ENCODE data around the gene HOXC6. TPM values are rescaled to one million over a fixed set of nuclear protein-coding genes. Genes with fewer than 3 reads are reported as not detected.

The HOXC6 gene
- total RNA-seq, 1 experiment from 2014 or later, result 7.1 TPM

DNA sequence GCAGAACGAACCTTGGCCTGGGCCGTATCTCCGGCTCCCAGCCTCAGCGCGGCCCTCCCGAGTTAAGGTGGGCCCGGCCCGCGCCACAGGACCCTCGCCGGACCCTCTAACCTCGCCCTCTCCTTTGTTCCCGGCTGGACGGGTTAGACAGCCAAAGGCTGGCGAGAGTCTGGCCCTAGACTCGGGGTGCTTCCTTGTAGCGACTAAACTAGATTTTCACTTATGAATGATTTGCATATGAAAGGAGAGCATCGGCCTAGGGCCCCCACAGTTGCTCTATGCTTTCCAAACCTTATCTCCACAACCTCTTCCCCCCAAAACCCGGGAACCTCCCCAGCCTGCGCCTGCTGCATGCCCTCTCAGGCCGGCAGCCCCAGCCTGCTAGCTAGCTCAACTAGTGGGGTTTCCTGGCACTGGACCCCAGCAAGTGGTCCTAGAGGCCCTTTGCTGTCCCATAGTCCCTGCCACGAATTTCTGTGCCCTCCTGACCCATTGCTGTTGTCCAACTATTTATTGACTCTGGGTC lies 6.6 kb downstream of the HOXC6 start:
- H3K9me3 Mint-ChIP-seq (ENCODE audit: unreplicated experiment), result no peaks in the 10 kb centered on the region
- no peaks in the 10 kb centered on the region for H3K27me3 Mint-ChIP-seq (ENCODE audit: insufficient read depth, unreplicated experiment)
- CTCF ChIA-PET, result interaction anchor here (0.5 to 1.9 kb wide), 9 partner anchors 89 to 340 kb away, joined by 3 to 8 read pairs (median 4); no protein-coding TSS in a partner anchor
- H3K4me1 Mint-ChIP-seq (ENCODE audit: insufficient read depth, unreplicated experiment), result peaks cover 11% of the 10 kb centered on the region
- intact Hi-C loops (cut with micrococcal nuclease), result no loop called here
- BruUV-seq (replicated peaks), result no TSS peak
- H3K36me3 Mint-ChIP-seq (ENCODE audit: insufficient read depth, unreplicated experiment), result peaks cover 11% of the 10 kb centered on the region
- TF ChIP-seq, protein P1, sequence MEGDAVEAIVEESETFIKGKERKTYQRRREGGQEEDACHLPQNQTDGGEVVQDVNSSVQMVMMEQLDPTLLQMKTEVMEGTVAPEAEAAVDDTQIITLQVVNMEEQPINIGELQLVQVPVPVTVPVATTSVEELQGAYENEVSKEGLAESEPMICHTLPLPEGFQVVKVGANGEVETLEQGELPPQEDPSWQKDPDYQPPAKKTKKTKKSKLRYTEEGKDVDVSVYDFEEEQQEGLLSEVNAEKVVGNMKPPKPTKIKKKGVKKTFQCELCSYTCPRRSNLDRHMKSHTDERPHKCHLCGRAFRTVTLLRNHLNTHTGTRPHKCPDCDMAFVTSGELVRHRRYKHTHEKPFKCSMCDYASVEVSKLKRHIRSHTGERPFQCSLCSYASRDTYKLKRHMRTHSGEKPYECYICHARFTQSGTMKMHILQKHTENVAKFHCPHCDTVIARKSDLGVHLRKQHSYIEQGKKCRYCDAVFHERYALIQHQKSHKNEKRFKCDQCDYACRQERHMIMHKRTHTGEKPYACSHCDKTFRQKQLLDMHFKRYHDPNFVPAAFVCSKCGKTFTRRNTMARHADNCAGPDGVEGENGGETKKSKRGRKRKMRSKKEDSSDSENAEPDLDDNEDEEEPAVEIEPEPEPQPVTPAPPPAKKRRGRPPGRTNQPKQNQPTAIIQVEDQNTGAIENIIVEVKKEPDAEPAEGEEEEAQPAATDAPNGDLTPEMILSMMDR (IDR thresholded peaks at IDR 0.05; ENCODE audit: unreplicated experiment), result no peak
- DNase-seq (ENCODE audit: unreplicated experiment), result no peak
- peak overlapping the region; percentile 7 for H3K4me3 Mint-ChIP-seq (ENCODE audit: unreplicated experiment)
- POLR2A ChIA-PET, result no interaction called here
- no peak overlapping the region for H3K27ac Mint-ChIP-seq (ENCODE audit: low read depth, unreplicated experiment)

DNA sequence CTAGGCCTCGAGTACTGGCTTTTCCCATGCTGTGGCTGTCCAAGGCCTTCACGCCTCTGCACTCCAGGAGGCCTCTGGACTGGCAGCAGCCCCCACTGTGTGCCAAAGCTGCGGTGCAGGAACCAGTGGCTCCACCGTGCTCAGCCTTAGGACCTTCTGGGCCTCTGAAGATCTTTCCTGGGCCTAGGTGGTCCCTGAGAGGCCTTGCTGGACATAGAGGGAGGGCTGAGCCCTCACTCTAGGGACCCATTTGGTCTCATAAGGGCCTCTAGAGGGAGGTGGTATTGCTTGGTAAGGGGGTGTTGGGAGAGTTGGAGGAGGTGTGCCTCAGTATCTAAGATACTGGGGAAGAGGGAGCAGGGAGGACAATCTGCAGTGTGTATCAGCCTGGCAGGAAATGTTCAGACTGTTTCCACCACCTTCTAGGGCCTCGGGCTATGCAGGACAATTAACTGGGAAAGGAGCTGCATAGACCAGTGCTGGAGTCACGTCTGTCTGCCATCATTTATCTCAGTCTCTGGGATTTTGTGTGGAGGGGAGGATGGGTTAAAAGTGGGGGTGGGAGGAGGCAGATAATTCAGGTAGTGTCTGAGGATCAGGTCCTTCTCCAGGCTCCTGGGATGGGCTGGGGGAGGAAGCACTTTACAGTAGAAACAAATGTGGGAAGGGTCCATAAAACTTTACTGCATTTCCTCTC lies 7.5 kb downstream of the HOXC6 start:
- ChIA-PET POLR2A (interaction anchor here (0.9 to 1.1 kb wide), 3 partner anchors 14 to 27 kb away, joined by 3 read pairs; partner anchors contain the start of gene HOXC8), CTCF (interaction anchor here (0.6 to 1.9 kb wide), 6 partner anchors 90 to 325 kb away, joined by 3 to 8 read pairs (median 4); no protein-coding TSS in a partner anchor)
- no peaks in the 10 kb centered on the region for H3K27me3 Mint-ChIP-seq (ENCODE audit: insufficient read depth, unreplicated experiment)
- intact Hi-C loops (cut with micrococcal nuclease), result no loop called here
- peaks cover 5% of the 10 kb centered on the region for H3K36me3 Mint-ChIP-seq (ENCODE audit: insufficient read depth, unreplicated experiment)
- H3K9me3 Mint-ChIP-seq (ENCODE audit: unreplicated experiment), result no peaks in the 10 kb centered on the region
- H3K4me1 Mint-ChIP-seq (ENCODE audit: insufficient read depth, unreplicated experiment), result peaks cover 11% of the 10 kb centered on the region
- TF ChIP-seq, protein P1 (IDR thresholded peaks at IDR 0.05; ENCODE audit: unreplicated experiment), result no peak
- no TSS peak for BruUV-seq (replicated peaks)
- no peak overlapping the region for H3K4me3 Mint-ChIP-seq (ENCODE audit: unreplicated experiment)
- no peak overlapping the region for H3K27ac Mint-ChIP-seq (ENCODE audit: low read depth, unreplicated experiment)
- no peak for DNase-seq (ENCODE audit: unreplicated experiment)

DNA sequence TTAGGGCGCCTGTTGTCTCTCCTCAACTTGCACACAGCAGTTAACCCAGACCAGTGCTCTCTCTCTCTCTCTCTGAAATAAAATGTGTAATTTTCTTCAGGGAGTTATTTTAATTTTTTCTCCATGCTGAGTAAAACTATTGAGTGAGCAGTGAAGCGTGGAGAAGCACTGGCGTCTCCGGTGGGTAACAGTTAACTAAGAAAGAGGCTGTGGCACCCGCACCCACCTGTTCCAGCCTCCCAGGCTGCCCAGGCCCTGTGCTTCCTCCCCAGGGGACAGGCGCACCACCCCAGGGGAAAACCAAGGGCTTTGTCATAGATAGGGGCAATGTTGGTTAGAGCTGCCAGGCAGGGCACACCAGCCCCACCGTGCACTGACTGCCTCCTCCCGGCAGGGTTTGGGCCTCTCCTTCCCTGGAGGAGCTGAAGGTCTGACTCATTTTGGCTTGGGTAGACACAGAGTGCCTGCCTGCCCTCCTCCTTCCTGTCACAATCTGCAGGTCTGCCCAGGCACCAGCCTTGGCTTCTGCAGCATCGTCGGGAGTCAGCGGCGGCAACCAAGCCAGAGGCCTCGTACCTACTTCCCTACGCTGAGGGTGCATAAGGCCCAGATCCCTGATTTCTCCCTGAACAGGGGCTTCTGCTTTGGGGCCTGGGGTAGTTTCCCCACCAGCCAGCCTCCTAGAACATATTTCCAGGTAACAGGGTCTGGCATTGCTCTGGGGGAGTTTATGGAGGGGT lies 8.6 kb downstream of the HOXC6 start:
- TF ChIP-seq, protein P1 (IDR thresholded peaks at IDR 0.05; ENCODE audit: unreplicated experiment), result peak; percentile 25
- BruUV-seq (replicated peaks), result no TSS peak
- H3K9me3 Mint-ChIP-seq (ENCODE audit: unreplicated experiment), result no peaks in the 10 kb centered on the region
- no peaks in the 10 kb centered on the region for H3K27me3 Mint-ChIP-seq (ENCODE audit: insufficient read depth, unreplicated experiment)
- H3K4me3 Mint-ChIP-seq (ENCODE audit: unreplicated experiment), result no peak overlapping the region
- POLR2A ChIA-PET, result interaction anchor here (1.1 kb wide), 1 partner anchor 15 kb away, joined by 3 read pairs; no protein-coding TSS in a partner anchor
- DNase-seq (ENCODE audit: unreplicated experiment), result peak; percentile 79
- peaks cover 11% of the 10 kb centered on the region for H3K4me1 Mint-ChIP-seq (ENCODE audit: insufficient read depth, unreplicated experiment)
- H3K36me3 Mint-ChIP-seq (ENCODE audit: insufficient read depth, unreplicated experiment), result no peaks in the 10 kb centered on the region
- CTCF ChIA-PET, result interaction anchor here (0.6 to 1.9 kb wide), 5 partner anchors 88 to 214 kb away, joined by 3 to 8 read pairs (median 3); no protein-coding TSS in a partner anchor
- intact Hi-C loops (cut with micrococcal nuclease), result loop anchor here (1.0 kb wide), 2 partner anchors 44 to 155 kb away; no protein-coding TSS in a partner anchor
- no peak overlapping the region for H3K27ac Mint-ChIP-seq (ENCODE audit: low read depth, unreplicated experiment)
